KMS-11 (cell line): ENCODE results near the gene PLEKHA8.

Source experiments
- H2AFZ ChIP-seq: fragments of 200-600 bp; sonication (generic); 2 replicates; pipeline ENCODE4 v1.6.1; 2016; ENCODE audit warnings: antibody characterized with exemption, mixed run types, low read depth
- H3K27ac ChIP-seq: fragments of 200-600 bp; sonication (generic); 2 replicates; pipeline ENCODE4 v1.6.1; 2016; ENCODE audit warnings: mild to moderate bottlenecking, mixed run types
- H3K27me3 ChIP-seq: fragments of 200-600 bp; sonication (generic); 2 replicates; pipeline ENCODE4 v1.6.1; 2017; ENCODE audit warnings: mild to moderate bottlenecking, low read depth, mixed run types, moderate library complexity; ENCODE audit not compliant: insufficient read depth
- H3K36me3 ChIP-seq: fragments of 200-600 bp; sonication (generic); 2 replicates; pipeline ENCODE4 v1.6.1; 2017; ENCODE audit warnings: mild to moderate bottlenecking, mixed run types; ENCODE audit not compliant: insufficient read depth
- H3K4me1 ChIP-seq: fragments of 200-600 bp; sonication (generic); 2 replicates; pipeline ENCODE4 v1.6.1; 2016; ENCODE audit warnings: mild to moderate bottlenecking, low read depth, mixed run types; ENCODE audit not compliant: poor library complexity, severe bottlenecking
- H3K4me2 ChIP-seq: fragments of 200-600 bp; sonication (generic); 2 replicates; pipeline ENCODE4 v1.7.0; 2016; ENCODE audit warnings: mild to moderate bottlenecking, mixed run types
- H3K4me3 ChIP-seq: fragments of 200-600 bp; sonication (generic); IDR thresholded peaks from 2 replicates; pipeline ENCODE4 v1.6.1; 2017; ENCODE audit warnings: low read depth, low read length, mixed read lengths; ENCODE audit not compliant: insufficient read depth
- H3K79me2 ChIP-seq: fragments of 200-600 bp; sonication (generic); 2 replicates; pipeline ENCODE4 v1.6.1; 2016; ENCODE audit warnings: low read depth, mixed run types; ENCODE audit not compliant: insufficient read depth
- H3K9ac ChIP-seq: fragments of 200-600 bp; sonication (generic); 2 replicates; pipeline ENCODE4 v1.6.1; 2016; ENCODE audit warnings: mild to moderate bottlenecking, mixed run types
- H4K20me1 ChIP-seq: fragments of 200-600 bp; sonication (generic); 2 replicates; pipeline ENCODE4 v1.6.1; 2016; ENCODE audit warnings: mild to moderate bottlenecking, mixed run types; ENCODE audit not compliant: insufficient read depth
- CTCF ChIP-seq: fragments of 200-600 bp; sonication (generic); conservative IDR thresholded peaks from 2 replicates; pipeline ENCODE4 v1.6.1; 2017; ENCODE audit warnings: low read depth, mild to moderate bottlenecking, antibody characterized with exemption, low read length, moderate library complexity, mixed read lengths

The PLEKHA8 gene

GRCh38 chr7:30087371-30087770 lies 59.2 kb downstream of the PLEKHA8 start:
- Histone ChIP-seq H3K79me2 (no peaks in the 10 kb centered on the region), H3K4me2 (peak overlapping the region; percentile 13; the same call in 1 of the 2 replicates), H3K4me3 (no peak overlapping the region), H3K27me3 (no peaks in the 10 kb centered on the region), H3K4me1 (peaks cover 30% of the 10 kb centered on the region), H2AFZ (no peak overlapping the region), H4K20me1 (no peaks in the 10 kb centered on the region), H3K27ac (no peak overlapping the region), H3K36me3 (no peaks in the 10 kb centered on the region), H3K9ac (no peak overlapping the region)
- TF ChIP-seq CTCF = no peak

- no peak overlapping the region for H3K9ac ChIP-seq
- no peak overlapping the region for H3K4me2 ChIP-seq
- no peak overlapping the region for H2AFZ ChIP-seq
- no peak overlapping the region for H3K4me3 ChIP-seq
- no peaks in the 10 kb centered on the region for H4K20me1 ChIP-seq
- no peaks in the 10 kb centered on the region for H3K79me2 ChIP-seq
- peaks cover 25% of the 10 kb centered on the region for H3K4me1 ChIP-seq
- no peak overlapping the region for H3K27ac ChIP-seq
- no peak for TF ChIP-seq CTCF
- H3K27me3 ChIP-seq = no peaks in the 10 kb centered on the region
- no peaks in the 10 kb centered on the region for H3K36me3 ChIP-seq
Observed at GRCh38 chr7:30088362-30088761, 60.1 kb downstream of the PLEKHA8 start.

- H3K4me1 ChIP-seq = peaks cover 23% of the 10 kb centered on the region
- no peaks in the 10 kb centered on the region for H4K20me1 ChIP-seq
- no peaks in the 10 kb centered on the region for H3K36me3 ChIP-seq
- H3K27me3 ChIP-seq = no peaks in the 10 kb centered on the region
- no peak overlapping the region for H3K4me2 ChIP-seq
- TF ChIP-seq CTCF = no peak
- H3K27ac ChIP-seq = no peak overlapping the region
- H3K4me3 ChIP-seq = no peak overlapping the region
- no peak overlapping the region for H2AFZ ChIP-seq
- no peaks in the 10 kb centered on the region for H3K79me2 ChIP-seq
- H3K9ac ChIP-seq = no peak overlapping the region
Observed at GRCh38 chr7:30090111-30090510, 61.9 kb downstream of the PLEKHA8 start.

GRCh38 chr7:30091491-30091912 lies 63.3 kb downstream of the PLEKHA8 start:
- Histone ChIP-seq H3K27me3 (no peaks in the 10 kb centered on the region), H2AFZ (no peak overlapping the region), H3K4me1 (peaks cover 18% of the 10 kb centered on the region), H3K27ac (no peak overlapping the region), H3K9ac (no peak overlapping the region), H3K79me2 (no peaks in the 10 kb centered on the region), H3K36me3 (no peaks in the 10 kb centered on the region), H3K4me3 (no peak overlapping the region), H3K4me2 (no peak overlapping the region), H4K20me1 (no peaks in the 10 kb centered on the region)
- no peak for TF ChIP-seq CTCF
